Activated CD8-positive, alpha-beta memory T cell treated with anti-CD3 and anti-CD28 coated beads for 24 hours (primary cell): Measurements from ENCODE around the gene DNAJC21.
"Not testable (repeated sequence)": the region's sequence is repeated elsewhere in the genome, so short reads cannot be mapped to it uniquely, and the experiment has no call there.

ENCODE experiments used
- DNase-seq: peaks from one replicate; pipeline ENCODE4 v3.0.0-alpha.2; 2020

DNAJC21 gene

DNA sequence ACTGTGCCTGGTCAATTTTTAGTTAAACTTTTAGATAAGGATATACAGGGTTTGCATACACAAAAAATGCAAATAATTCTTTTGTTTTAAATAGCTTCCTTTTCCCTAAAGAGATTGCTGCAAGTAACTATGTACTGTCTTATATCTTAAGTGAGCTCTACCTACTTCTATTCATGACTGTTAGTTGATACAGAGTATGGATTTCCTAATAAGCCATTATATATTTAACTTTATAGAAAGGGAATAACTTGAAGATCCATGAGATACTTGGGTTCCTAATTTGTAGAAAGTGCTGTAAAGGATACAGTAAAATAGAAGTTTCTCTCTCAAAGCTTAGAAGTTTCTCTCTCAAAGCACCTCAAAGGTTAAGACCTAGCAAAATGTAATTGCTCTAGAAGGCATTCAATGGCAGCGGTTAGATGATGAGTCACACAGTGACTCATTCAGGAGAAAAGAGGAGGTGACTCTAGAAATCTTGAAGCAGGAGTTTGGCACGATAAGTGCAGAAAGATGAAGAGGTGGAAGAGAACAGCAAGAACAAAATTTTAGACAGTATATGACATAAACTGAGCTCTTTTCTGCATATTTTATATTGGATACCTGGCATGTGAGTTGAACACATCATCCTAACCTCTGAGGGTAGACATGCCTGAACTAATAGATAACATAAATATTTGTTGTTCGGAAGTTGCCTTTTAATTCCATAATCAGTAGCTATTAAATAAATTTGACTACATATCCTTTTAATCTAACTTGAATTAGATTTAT is 5.5 kb upstream of the DNAJC21 start:
- no peak for DNase-seq

DNA sequence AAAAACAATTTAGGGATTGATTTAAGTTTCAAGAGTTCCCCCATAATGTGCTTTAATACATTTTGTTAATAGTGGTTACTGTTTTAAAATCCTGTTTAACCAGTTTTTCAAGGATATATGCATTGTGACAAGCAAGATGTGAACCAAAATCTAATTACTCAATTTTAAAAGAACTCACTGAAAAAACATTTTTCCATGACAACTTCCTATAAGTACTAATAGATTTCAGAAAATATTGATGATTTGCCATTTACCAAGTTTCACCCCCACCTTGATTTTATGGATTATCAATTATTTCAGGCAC is 4.9 kb upstream of the DNAJC21 start:
- no peak for DNase-seq

DNA sequence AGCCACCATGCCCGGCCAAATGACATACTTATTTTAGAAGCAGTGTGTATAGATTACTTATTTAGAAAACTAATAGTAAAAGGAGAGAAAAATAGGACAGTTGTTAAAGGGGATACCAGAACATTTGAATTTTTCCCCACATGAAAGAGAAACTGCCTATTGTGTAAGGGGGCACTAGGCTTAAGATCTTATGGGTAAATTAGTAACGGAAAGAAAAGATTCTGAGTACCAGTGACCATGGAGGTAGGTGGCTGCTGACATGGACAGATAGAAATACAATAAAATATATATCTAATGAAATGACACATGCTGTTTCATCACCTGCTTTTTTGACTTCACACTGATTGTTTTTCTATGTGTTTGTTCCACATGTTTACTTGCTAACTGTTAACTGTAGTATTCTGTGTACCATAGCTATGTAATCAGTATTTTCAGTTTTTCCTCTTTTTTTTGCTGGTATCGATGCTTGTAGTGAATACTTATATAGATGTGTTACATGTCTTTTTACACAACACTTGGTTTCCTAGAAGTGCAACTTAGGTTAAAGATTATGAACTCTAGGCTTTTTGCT is 3.0 kb upstream of the DNAJC21 start:
- DNase-seq: no peak

DNA sequence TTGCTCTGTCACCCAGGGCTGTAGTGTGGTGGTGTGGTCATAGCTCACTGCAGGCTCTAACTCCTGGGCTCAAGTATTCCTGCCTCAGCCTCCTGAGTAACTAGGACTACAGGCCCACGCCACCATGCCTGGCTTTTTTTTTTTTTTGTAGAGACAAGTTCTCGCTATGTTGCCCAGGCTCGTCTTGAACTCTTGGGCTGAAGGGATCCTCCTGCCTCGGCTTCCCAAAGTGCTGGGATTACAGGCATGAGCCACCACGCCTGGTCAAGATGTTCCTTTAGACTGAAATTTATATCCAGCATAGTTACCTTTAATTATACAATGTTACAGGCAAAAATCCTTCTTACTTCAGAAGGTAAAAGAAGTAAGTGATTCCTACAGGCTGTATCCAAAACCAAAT is 1.6 kb upstream of the DNAJC21 start:
- DNase-seq: no peak

DNA sequence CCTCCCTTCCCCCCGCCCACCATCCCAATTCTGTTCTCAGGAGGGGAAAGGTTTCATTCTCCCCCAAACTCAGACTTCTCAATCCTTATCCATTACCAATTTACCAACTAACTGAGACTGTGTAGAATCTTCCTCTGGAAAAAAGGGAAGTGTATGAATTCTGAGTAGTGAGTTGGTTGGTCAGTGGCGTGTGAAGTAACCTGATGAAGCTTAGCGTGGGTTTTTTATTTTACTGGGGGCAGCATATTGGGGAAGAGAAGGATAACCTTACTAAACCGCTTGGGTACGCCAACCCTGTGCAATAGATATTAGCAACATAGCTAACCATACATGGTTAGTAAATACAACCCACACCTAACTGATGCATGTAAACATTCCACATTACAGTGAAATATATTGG is 1.1 kb upstream of the DNAJC21 start:
- no peak for DNase-seq

DNA sequence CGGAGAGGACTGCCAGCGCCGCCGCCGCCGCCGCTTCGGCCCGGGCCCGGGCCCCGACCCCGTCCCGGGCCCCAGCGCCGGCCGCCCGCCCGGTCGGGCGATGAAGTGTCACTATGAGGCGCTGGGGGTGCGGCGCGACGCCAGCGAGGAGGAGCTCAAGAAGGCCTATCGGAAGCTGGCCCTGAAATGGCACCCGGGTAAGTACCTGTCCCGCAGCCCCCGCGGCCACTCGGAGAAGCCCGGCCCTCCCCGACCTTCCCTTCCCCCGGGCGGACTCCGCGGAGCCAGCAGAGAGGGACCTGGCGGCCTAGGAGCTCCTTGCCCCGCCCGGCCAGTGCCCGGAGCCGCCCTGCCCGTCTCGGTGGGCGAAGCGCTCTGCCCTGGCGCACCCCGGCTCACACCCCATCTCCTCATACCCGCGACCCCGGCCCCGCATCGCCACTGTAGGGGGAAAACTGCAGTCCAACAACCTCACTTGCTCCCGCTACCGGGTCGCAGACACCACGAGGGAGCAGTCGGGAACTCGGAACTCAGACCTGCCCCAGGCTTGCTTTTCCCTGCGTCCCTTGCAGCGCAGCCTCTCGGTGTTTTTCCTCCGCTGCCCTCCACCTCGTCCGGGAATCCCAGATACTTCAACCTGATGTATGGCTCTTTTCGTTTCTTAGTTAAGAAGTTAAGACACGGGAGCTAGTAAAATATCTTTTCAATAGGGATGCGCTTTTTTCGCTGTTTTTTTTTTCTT is 532 bp downstream of the DNAJC21 start:
- DNase-seq: peak; percentile 90

DNA sequence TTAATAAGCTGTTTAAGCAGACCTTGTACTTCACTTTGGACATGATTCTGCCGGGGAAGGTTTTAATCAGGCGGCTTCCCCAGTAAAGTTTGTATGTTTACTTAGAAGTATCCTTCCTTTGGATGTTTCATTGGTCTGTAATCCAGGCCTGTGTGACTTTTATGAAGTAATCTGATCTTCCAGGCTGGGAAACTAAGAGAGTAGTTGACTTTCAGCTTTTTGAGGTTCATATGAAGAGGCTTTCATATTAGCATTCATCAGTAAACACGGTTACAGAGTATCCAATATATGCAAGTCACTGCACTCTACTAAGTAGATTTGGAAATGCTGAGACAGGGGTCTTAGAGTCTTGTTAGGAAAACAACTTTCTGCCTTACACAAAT is 1.1 kb downstream of the DNAJC21 start:
- DNase-seq: no peak

DNA sequence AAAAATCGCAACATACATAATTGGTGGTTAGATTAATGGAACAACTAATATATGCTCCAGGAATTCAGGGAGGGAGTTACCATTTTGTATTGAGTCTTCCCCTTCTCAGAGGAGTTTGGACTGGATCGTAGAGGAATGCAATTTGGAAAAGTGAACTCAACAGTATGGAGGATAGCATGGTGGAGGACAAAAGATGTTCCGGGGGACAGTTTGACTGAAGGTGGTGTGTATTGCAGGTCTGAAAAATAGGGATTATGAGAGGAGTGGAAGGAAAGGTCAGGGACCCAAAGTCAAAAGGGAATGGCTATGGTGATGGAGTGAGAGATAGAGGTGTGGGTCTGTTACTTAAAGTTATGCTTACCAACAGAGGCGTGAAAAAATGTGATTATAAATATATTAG is 1.5 kb downstream of the DNAJC21 start:
- DNase-seq: no peak

DNA sequence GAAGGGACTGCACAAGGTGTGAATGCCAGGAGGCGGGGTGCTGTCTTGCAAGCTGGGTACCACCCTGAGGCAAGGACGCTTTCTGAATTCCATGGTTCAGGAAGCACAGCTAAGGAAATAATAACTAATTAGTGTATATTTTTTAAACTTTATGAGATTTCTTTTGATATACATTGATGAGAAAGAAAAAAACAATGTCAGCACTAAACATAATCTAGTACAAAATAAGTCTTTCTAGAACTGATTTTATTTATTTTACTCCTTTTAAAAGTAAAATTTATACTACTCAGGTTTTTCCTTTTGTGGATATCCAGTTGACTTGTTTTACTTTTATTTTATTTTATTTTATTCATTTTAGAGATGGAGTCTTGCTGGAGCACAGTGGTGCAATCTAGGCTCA is 3.6 kb downstream of the DNAJC21 start:
- no peak for DNase-seq

DNA sequence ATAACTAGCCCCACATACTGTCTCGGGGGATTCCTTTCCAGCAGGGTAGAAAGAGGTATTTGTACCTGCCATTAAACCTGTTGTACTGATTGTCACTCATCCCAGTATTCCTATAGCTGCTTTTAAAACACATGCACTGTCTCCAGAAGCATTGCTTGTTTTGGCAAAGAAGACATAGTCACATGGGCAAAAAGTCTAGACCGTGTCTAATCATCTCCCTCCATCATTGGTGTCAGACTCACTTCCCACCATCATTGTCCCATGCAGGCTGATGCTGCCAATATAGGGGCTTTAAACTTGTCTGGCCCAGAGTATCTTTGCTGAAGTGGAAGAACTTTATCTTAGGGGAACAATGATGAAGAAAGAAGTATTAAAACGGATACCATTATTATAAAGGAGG is 12.6 kb downstream of the DNAJC21 start:
- no peak for DNase-seq

DNA sequence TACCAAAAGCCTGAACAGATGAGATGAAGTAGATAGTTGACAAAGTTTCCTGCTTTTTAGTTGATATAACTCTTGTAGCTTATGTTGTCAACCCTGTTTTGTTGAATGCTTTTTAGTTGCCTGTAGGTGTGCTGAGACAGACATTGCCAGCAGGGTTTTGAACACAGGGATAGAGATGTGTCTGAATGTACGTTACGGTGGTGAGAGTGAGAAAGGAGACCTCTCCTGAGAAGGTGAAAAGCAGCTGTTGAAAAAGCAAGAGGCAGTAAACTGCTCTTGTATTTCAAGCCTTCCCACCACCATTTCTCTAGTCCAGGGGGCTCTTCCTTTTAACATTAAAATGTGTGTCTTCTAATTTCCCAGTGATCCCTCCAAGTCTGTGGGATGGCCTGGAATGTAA is 14.7 kb downstream of the DNAJC21 start:
- no peak for DNase-seq

DNA sequence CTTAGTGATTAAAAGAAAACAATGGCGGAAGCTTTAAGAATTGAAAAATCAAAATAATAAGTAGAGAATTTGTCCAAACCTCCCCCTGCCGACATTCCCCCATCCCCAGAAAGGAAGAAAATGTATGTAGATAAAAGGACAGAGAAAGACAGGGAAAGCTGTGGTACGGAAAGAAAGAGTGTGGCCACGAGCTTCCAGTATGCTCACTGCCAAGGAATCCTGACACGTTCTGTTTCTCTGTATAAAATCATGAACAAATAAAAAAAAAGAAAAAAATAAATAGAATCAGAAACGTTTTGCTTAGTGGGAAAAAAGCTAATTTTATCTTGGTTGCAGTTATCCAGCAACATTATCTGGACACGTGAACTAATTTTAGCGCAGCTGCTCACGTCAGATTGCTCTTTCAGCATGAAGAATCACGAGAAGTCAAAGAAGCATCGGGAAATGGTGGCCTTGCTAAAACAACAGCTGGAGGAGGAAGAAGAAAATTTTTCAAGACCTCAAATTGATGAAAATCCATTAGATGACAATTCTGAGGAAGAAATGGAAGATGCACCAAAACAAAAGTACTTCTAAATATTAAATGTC is 15.2 kb downstream of the DNAJC21 start:
- no peak for DNase-seq

DNA sequence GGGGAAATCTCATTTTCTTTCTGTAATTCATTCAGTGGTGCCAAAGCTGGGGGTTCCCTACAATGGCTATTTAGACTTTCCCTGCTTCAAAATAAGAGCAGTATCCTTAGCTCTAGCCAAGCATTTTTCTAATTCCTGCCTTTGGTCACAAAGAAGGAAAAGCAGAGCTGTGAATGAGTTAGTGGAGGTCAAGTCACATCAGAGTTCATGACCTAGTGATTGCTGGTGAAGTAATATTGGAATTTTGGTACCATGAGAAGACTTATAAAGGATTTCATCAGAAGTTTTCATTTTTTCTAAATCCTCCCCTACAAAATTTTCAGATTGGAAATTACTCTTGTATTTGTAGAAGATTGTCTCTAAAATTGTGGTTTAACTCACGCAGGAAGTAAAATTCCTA is 28.0 kb downstream of the DNAJC21 start:
- DNase-seq: no peak

DNA sequence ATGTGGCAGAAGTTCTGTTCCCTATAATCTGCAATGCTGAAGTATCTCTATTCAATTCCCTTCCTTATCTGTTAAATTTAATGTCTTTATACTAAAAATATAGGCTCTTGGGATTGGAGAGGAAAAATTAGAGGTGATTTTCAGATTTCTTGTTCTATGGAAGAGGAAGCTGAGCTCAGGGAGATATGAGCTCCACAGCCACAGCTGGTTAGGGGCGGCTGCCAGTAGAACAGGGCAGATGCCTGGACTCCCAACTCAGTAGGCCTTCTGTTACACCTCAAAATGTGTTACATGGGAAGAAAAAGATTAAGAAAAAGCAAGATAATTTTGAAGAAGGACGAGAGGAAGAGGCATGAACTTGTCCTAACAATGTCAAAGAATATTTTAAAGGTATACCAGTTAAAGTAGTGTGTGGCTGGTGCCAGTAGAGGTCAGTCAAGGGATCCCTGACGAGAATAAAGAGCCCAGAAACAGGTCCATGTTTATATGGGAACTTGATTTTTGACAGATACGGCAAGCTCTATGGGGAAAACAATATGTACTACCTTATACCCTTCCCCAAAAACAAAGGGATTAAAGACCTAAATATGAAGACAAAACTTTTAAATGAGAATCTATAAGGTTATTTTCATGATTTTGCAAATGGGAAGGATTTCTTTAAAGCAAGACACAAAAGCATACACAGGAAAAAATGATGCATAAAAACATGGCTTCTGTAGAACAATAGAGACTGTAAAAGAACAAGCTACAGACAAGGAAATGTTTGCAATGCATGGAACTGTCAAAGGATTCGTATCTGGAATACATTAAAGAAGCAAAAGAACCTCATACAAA is 28.7 kb downstream of the DNAJC21 start:
- DNase-seq: no peak

DNA sequence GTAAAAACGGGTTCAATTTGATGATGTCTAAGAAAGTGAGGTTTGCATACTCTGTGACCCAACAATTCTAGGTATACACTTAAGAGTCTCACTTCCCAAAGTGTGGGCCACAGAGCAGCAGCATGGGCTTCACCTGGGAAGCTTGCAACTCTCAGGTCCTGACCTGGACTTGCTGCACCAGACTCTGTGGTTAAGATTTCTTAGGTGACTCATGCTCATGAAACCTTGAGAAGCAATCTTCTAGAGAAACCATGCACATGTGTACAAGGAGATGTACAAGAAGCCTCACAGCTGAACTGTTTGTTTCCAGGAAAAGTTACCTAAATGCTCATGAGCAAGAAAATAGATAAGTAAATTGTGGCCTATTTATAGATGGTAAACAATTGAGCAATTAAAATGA is 30.0 kb downstream of the DNAJC21 start:
- peak; percentile 59 for DNase-seq

DNA sequence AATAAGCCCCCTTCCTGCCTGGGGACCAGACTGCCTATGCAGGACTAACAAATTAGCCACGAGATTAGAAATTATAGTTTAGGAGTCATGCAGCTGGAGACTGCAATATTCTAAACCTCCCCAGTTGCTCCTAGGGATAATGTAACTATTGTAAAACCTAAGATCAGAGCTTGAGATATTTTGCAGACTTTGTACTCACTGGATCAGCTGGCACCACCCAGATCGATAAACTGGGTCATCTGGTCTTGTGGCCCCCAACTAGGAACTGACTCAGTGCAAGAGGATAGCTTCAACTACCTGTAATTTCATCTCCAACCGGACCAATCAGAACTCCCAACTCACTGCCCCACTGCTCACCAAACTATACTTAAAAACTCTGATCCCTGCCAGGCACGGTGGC is 38.2 kb downstream of the DNAJC21 start:
- no peak for DNase-seq

DNA sequence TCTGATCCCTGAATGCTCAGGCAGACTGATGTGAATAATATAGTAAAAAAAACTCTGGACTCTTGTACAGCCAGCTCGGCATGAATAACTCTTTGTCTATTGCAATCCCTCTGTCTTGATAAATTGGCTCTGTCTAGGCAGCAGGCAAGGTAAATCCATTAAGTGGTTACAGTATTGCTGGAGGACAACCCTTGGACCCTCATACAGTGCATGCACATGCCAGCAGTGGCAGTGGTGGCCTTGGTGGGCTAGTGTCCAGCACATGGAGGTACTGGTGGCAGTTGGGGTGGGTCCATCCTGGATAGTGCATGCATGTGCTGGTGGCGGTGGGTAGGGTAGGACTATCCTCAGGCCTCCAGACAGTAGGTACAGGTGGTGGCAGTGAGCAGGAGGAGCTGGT is 38.9 kb downstream of the DNAJC21 start:
- DNase-seq: no peak

DNA sequence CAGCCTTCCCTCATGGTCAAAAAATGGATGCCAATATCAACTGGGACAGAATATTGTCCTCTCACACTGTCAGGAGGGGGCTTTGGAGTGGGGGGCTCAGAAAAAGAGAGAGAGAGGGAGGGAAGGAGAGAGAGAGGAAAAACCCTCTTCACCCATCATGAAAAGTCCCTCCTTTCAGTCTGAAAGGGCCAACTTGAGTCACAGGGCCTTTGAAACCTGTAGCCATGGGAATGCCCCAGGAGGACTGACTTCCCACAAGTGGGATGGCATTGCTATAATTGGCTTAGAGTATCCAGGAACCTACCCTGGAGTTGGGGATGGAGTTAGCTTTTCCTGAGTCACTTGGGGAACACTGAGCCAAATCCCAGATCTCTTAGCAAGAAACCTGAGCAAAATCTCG is 41.2 kb downstream of the DNAJC21 start:
- DNase-seq: no peak

DNA sequence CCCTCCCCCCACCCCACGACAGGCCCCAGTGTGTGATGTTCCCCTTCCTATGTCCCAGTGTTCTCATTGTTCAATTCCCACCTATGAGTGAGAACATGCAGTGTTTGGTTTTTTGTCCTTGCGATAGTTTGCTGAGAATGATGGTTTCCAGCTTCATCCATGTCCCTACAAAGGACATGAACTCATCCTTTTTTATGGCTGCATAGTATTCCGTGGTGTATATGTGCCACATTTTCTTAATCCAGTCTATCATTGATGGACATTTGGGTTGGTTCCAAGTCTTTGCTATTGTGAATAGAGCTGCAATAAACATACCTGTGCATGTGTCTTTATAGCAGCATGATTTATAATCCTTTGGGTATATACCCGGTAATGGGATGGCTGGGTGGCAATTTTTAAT is 42.3 kb downstream of the DNAJC21 start:
- not testable (repeated sequence) for DNase-seq

DNA sequence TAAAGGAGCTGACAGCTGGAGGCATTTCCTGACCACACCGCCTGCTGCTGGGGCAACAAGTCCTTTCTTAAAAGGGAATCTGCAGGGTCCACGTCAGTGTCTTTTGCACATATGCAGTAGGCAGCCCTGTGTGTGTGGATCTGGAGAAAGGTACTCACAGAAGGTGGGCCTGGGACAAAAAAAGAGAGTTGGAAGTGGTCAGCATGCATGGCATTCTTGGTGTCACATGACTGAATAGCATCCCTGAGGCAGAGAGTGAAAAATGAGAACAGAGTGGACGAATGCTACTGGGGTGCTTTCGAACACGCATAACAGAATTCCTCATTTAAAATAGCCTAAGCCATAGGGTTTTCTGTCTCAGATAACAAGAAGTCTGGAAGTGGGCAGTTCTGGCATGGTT is 47.0 kb downstream of the DNAJC21 start:
- DNase-seq: no peak

DNA sequence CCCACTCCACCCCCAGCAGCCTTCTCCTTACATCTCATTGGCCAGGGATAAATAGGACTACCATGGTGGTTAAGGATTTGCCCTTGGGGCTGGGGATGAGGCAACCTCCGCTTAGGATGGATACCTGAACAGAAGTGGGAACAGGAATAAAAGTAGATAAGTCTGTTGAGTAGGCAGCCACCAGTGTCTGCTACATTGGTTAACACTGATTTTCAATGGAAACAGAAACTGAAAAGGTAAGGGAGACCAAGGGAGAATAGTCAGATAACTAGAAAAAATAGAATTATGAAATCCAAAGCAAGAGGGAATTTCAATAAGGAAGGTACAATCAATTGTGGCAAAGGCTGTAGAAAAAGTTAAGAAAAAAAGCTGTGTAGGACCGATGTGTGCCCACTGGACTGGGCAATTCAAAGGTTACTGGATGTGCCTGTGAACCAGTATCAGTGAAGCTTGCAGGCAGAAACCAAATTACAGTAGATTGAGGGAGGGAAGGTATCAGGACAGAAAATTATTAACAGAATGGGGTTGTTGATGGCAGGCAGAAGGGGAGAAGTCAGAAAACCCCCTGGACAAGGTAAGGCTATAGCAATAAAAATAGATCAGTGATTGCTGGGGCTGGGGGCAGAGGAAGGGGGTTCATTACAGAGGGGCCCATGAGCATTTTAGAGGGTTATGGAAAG is 48.7 kb downstream of the DNAJC21 start:
- no peak for DNase-seq

DNA sequence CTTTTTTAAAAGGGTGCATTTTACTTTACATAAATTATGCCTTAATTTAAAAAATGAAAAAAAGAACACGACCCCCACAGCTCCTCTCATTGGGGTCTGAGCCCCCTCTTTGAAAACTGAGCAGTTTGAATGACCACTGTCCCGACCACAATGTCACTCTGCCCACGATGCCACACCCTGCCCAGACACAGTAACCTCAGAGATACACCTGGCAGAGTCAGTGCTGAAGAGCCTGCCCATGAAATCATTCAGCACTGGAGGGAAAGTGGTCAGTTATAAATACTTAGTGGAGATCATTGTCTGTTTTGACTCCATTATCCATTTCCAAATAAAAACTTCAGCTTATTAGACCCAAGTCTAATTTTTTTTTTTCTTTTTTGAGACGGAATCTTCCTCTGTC is 49.3 kb downstream of the DNAJC21 start:
- DNase-seq: no peak

DNA sequence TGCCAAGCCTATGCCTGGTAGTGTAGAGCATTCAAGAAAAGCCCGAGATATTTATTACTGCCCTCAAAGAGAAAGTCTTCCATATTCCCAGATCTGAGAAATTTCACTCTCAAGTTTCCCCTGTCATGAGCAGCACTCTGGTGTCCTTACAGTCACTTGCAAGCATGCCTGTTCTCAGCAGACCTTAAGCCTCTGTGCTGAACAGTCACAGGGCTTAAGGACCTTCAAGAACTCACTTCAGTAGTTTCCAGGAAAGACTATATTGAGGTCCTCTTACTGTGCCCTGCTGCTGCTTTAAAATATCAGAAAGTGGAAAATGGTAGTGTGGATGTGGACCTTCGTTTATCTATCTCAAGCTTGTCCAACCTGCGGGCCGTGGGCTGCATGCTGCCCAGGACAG is 53.5 kb downstream of the DNAJC21 start:
- no peak for DNase-seq
